IMR-90 (cell line): ENCODE results near the gene OR6S1. TPM values are rescaled to one million over a fixed set of nuclear protein-coding genes. Genes with fewer than 3 reads are reported as not detected.

Experiments
- ATAC-seq: fragments of 200-7000 bp; cut with Tn5 transposase; 2 replicates; pipeline ENCODE4 v1.9.1; 2020; ENCODE audit warnings: low read depth, mild to moderate bottlenecking, moderate library complexity
- BruUV-seq: library from RNA; stranded (reverse); fragments of 400-500 nt; replicated peaks from 2 replicates; lab custom pipeline; 2021; lab: Mats Ljungman, UMichigan
- CTCF ChIA-PET: fragments of 300-600 bp; formaldehyde crosslinking; extraction: SDS; loops from one replicate; lab custom pipeline; 2021; ENCODE audit warnings: antibody characterized with exemption; lab: Yijun Ruan, JAX
- POLR2A ChIA-PET: fragments of 300-600 bp; sonication (Branson Sonifier 250); formaldehyde crosslinking; loops from one replicate; lab custom pipeline; 2022; ENCODE audit warnings: antibody characterized with exemption; ENCODE audit not compliant: unreplicated experiment; lab: Charles Lee
- DNase-seq: peaks from one replicate; pipeline ENCODE4 v3.0.0; 2013
- H2AFZ ChIP-seq: replicated peaks from 2 replicates; pipeline ENCODE3; 2013; ENCODE audit warnings: low read length, mild to moderate bottlenecking; ENCODE audit not compliant: poor library complexity
- H2AK5ac ChIP-seq: 2 replicates; pipeline ENCODE4 v1.6.1; 2013; ENCODE audit warnings: low read depth, low read length, inconsistent platforms
- H2AK9ac ChIP-seq: replicated peaks from 2 replicates; pipeline ENCODE3; 2013; ENCODE audit warnings: mild to moderate bottlenecking, low read depth, low read length, moderate library complexity; ENCODE audit not compliant: poor library complexity
- H2BK120ac ChIP-seq: 2 replicates; pipeline ENCODE4 v1.6.1; 2013; ENCODE audit warnings: low read depth, low read length, inconsistent platforms
- H2BK15ac ChIP-seq: 3 replicates; pipeline ENCODE4 v1.6.1; 2013; ENCODE audit warnings: low read depth, low read length, inconsistent platforms
- H2BK20ac ChIP-seq: 2 replicates; pipeline ENCODE4 v1.6.1; 2013; ENCODE audit warnings: low read depth, mild to moderate bottlenecking, inconsistent platforms, low read length, moderate library complexity
- H2BK5ac ChIP-seq: 2 replicates; pipeline ENCODE4 v1.6.1; 2013; ENCODE audit warnings: mild to moderate bottlenecking, low read depth, low read length, inconsistent platforms; ENCODE audit not compliant: poor library complexity, severe bottlenecking
- H3K14ac ChIP-seq: replicated peaks from 2 replicates; pipeline ENCODE4 v1.6.1; 2013; ENCODE audit warnings: low read depth, low read length, inconsistent platforms
- H3K18ac ChIP-seq: 2 replicates; pipeline ENCODE4 v1.6.1; 2013; ENCODE audit warnings: low read depth, low read length, control low read depth
- H3K23ac ChIP-seq: 2 replicates; pipeline ENCODE4 v1.6.1; 2013; ENCODE audit warnings: low read depth, low read length, inconsistent platforms
- H3K27ac ChIP-seq: 2 replicates; pipeline ENCODE4 v1.5.1; 2013; ENCODE audit warnings: mild to moderate bottlenecking, control low read depth, low read length; ENCODE audit not compliant: insufficient read depth
- H3K27me3 ChIP-seq: 2 replicates; pipeline ENCODE4 v1.6.1; 2013; ENCODE audit warnings: low read length; ENCODE audit not compliant: control insufficient read depth, insufficient read depth
- H3K36me3 ChIP-seq: 2 replicates; pipeline ENCODE4 v1.6.1; 2013; ENCODE audit warnings: low read length, mixed read lengths; ENCODE audit not compliant: control insufficient read depth, insufficient read depth
- H3K4ac ChIP-seq: 2 replicates; pipeline ENCODE4 v1.6.1; 2013; ENCODE audit warnings: low read depth, low read length, inconsistent platforms
- H3K4me1 ChIP-seq: 2 replicates; pipeline ENCODE4 v1.6.1; 2013; ENCODE audit warnings: low read length, mixed read lengths; ENCODE audit not compliant: control insufficient read depth, insufficient read depth
- H3K4me2 ChIP-seq: 2 replicates; pipeline ENCODE4 v1.6.1; 2013; ENCODE audit warnings: low read depth, mild to moderate bottlenecking, control low read depth, low read length, moderate library complexity
- H3K4me3 ChIP-seq: 2 replicates; pipeline ENCODE4 v1.5.1; 2013; ENCODE audit warnings: low read depth, mild to moderate bottlenecking, control low read depth, low read length, moderate library complexity; ENCODE audit not compliant: insufficient read depth
- H3K56ac ChIP-seq: 2 replicates; pipeline ENCODE4 v1.6.1; 2013; ENCODE audit warnings: low read length, inconsistent platforms; ENCODE audit not compliant: insufficient read depth; ENCODE audit errors: extremely low read depth
- H3K79me1 ChIP-seq, 2 experiments: 2 replicates each; pipeline ENCODE4 v1.6.1; 2013; ENCODE audit warnings: low read length in 2 of 2, inconsistent platforms in 1 of 2, low read depth in 1 of 2
- H3K9ac ChIP-seq: 2 replicates; pipeline ENCODE4 v1.6.1; 2013; ENCODE audit warnings: low read depth, low read length, control low read depth
- H3K9me1 ChIP-seq: 2 replicates; pipeline ENCODE4 v1.6.1; 2013; ENCODE audit warnings: low read length, inconsistent platforms; ENCODE audit not compliant: insufficient read depth
- H3K9me3 ChIP-seq: 2 replicates; pipeline ENCODE4 v1.6.1; 2013; ENCODE audit warnings: low read length; ENCODE audit not compliant: control insufficient read depth, insufficient read depth
- H4K20me1 ChIP-seq: 2 replicates; pipeline ENCODE4 v1.6.1; 2013; ENCODE audit warnings: low read length, inconsistent platforms; ENCODE audit not compliant: insufficient read depth
- H4K5ac ChIP-seq: 2 replicates; pipeline ENCODE4 v1.6.1; 2013; ENCODE audit warnings: mild to moderate bottlenecking, low read depth, low read length, control low read depth
- H4K8ac ChIP-seq, 2 experiments: 2 replicates each; pipeline ENCODE4 v1.6.1; 2013; ENCODE audit warnings: low read depth in 2 of 2, low read length in 2 of 2, control low read depth in 1 of 2, inconsistent platforms in 1 of 2
- H4K91ac ChIP-seq: 2 replicates; pipeline ENCODE4 v1.6.1; 2013; ENCODE audit warnings: low read depth, low read length, inconsistent platforms; ENCODE audit not compliant: insufficient read depth
- CEBPB ChIP-seq: IDR thresholded peaks from 2 replicates; pipeline ENCODE4 v1.6.1; 2012; ENCODE audit warnings: low read depth, low read length, improper control_type of control experiment
- CHD1 ChIP-seq: IDR thresholded peaks from 2 replicates; pipeline ENCODE4 v1.6.1; 2012; ENCODE audit warnings: low read depth, low read length, improper control_type of control experiment
- MAFK ChIP-seq: IDR thresholded peaks from 2 replicates; pipeline ENCODE4 v1.6.1; 2012; ENCODE audit warnings: low read depth, low read length, improper control_type of control experiment
- MXI1 ChIP-seq: IDR thresholded peaks from 2 replicates; pipeline ENCODE4 v1.6.1; 2012; ENCODE audit warnings: low read depth, mild to moderate bottlenecking, low read length, moderate library complexity, borderline replicate concordance
- POLR2A ChIP-seq: IDR thresholded peaks from 2 replicates; pipeline ENCODE4 v1.6.1; 2012; ENCODE audit warnings: mild to moderate bottlenecking, low read depth, low read length
- RAD21 ChIP-seq: IDR thresholded peaks from 2 replicates; pipeline ENCODE4 v1.6.1; 2012; ENCODE audit warnings: low read length, improper control_type of control experiment
- RFX5 ChIP-seq: IDR thresholded peaks from 2 replicates; pipeline ENCODE4 v1.8.0; 2012; ENCODE audit warnings: low read depth, mild to moderate bottlenecking, low read length, moderate library complexity
- SMC3 ChIP-seq: fragments of 150-350 bp; IDR thresholded peaks from 2 replicates; pipeline ENCODE4 v1.6.1; 2016; ENCODE audit warnings: low read depth, mild to moderate bottlenecking, antibody characterized with exemption, low read length, moderate library complexity
- WGBS, 2 experiments: methylation state at CpG; one replicate each; pipeline versions ENCODE4 v1.1.5 to v1.1.7; 2013; ENCODE audit warnings: missing lambda C conversion rate in 2 of 2; ENCODE audit not compliant: insufficient read length in 1 of 2; ENCODE audit errors: extremely low coverage in 2 of 2; 5-methylcytosine and 5-hydroxymethylcytosine counted together
- dilution Hi-C: fragments of 300-500 bp; cut with HindIII; formaldehyde crosslinking; loops from one replicate; pipeline ENCODE4 v1.14.3; 2018; ENCODE audit warnings: low sequenced_read_pairs; ENCODE audit not compliant: unreplicated experiment
- in situ Hi-C: fragments of 300-500 bp; cut with MboI; formaldehyde crosslinking; loops from 3 replicates; pipeline ENCODE4 v1.14.3; 2019; ENCODE audit warnings: low sequenced_read_pairs, inconsistent platforms, mixed read lengths
- intact Hi-C: fragments of 100-400 bp; cut with micrococcal nuclease; formaldehyde crosslinking; loops from 2 replicates; pipeline ENCODE4 v1.10.0; 2022
- polyA plus RNA-seq, 3 experiments: library from polyadenylated mRNA; depleted of rRNA; stranded (reverse); fragments of >200 nt; gene quantifications; 2 replicates each; pipeline ENCODE4 v1.2.3, GENCODE V29; 2012; ENCODE audit warnings: low replicate concordance in 1 of 3
- total RNA-seq: library from RNA; depleted of rRNA; stranded (reverse); fragments of >200 nt; gene quantifications from 2 replicates; pipeline ENCODE4 v1.2.3, GENCODE V29; 2012
- TF ChIP-seq, protein P1 (sequence below): fragments of 150-350 bp; IDR thresholded peaks from 2 replicates; pipeline ENCODE4 v1.6.1; 2017; ENCODE audit warnings: mild to moderate bottlenecking, antibody characterized with exemption, low read length, low read depth
- TF ChIP-seq, protein P2 (sequence below): conservative IDR thresholded peaks from 2 replicates; pipeline ENCODE4 v1.5.1; 2012; ENCODE audit warnings: mild to moderate bottlenecking, low read depth, low read length, improper control_type of control experiment

Gene OR6S1
- total and polyA plus RNA-seq, 2 of the 4 experiments (the other 2 are of a cell fraction): not detected

DNA sequence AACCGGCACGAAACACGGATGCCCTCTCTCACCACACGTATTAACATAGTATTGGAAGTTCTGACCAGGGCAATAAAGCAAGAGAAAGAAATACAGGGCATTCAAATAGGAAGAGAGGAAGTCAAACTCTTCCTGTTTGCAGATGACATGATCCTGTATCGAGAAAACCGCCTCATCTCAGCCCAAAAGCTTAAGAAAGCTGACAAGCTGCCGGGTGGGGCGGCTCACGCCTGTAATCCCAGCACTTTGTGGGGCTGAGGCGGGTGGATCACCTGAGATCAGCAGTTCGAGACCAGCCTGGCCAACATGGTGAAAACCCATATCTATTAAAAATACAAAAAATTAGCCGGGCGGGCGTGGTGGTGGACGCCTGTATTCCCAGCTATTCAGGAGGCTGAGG is 17.7 kb downstream of the OR6S1 start:
- no TSS peak for BruUV-seq
- ATAC-seq (no peak), DNase-seq (no peak)
- Histone ChIP-seq H2BK120ac (no peak overlapping the region), H4K5ac (no peak overlapping the region), H3K4me3 (no peak overlapping the region), H2BK20ac (no peak overlapping the region), H3K4ac (no peak overlapping the region), H3K23ac (no peak overlapping the region), H3K9ac (no peak overlapping the region), H4K8ac (no peak overlapping the region), H4K20me1 (peaks cover 4% of the 10 kb centered on the region; the same call in 1 of the 2 replicates), H3K14ac (no peak overlapping the region), H3K56ac (no peak overlapping the region), H3K9me3 (no peaks in the 10 kb centered on the region), H3K36me3 (no peaks in the 10 kb centered on the region), H2AK9ac (no peak overlapping the region), H3K27me3 (peaks cover 14% of the 10 kb centered on the region), H2BK5ac (no peak overlapping the region), H3K4me1 (peaks cover 4% of the 10 kb centered on the region; the same call in 1 of the 2 replicates), H3K27ac (no peak overlapping the region), H2BK15ac (no peak overlapping the region), H2AK5ac (no peak overlapping the region), H3K79me1 (no peaks in the 10 kb centered on the region), H3K18ac (no peak overlapping the region), H4K91ac (no peak overlapping the region), H3K4me2 (no peak overlapping the region), H2AFZ (no peak overlapping the region), H3K9me1 (no peaks in the 10 kb centered on the region)
- CTCF ChIA-PET: no interaction called here
- TF ChIP-seq CHD1 (no peak), POLR2A (no peak), RAD21 (no peak), RFX5 (no peak), CEBPB (no peak), SMC3 (no peak), MAFK (no peak), MXI1 (no peak)
- TF ChIP-seq, protein P1, sequence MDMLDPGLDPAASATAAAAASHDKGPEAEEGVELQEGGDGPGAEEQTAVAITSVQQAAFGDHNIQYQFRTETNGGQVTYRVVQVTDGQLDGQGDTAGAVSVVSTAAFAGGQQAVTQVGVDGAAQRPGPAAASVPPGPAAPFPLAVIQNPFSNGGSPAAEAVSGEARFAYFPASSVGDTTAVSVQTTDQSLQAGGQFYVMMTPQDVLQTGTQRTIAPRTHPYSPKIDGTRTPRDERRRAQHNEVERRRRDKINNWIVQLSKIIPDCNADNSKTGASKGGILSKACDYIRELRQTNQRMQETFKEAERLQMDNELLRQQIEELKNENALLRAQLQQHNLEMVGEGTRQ: no peak
- TF ChIP-seq, protein P2, sequence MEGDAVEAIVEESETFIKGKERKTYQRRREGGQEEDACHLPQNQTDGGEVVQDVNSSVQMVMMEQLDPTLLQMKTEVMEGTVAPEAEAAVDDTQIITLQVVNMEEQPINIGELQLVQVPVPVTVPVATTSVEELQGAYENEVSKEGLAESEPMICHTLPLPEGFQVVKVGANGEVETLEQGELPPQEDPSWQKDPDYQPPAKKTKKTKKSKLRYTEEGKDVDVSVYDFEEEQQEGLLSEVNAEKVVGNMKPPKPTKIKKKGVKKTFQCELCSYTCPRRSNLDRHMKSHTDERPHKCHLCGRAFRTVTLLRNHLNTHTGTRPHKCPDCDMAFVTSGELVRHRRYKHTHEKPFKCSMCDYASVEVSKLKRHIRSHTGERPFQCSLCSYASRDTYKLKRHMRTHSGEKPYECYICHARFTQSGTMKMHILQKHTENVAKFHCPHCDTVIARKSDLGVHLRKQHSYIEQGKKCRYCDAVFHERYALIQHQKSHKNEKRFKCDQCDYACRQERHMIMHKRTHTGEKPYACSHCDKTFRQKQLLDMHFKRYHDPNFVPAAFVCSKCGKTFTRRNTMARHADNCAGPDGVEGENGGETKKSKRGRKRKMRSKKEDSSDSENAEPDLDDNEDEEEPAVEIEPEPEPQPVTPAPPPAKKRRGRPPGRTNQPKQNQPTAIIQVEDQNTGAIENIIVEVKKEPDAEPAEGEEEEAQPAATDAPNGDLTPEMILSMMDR: no peak
- intact Hi-C loops (no loop called here), dilution Hi-C loops (no loop called here), in situ Hi-C loops (no loop called here)
- POLR2A ChIA-PET: no interaction called here
- 39% methylated on average over 6 of the region's 15 CpGs; no CpG with 5 or more reads in 1 of the 2 experiments for WGBS, 2 experiments
